Stomach (tissue), 9 donors: Measurements from ENCODE around the gene CYP2A7. TPM values are rescaled to one million over a fixed set of nuclear protein-coding genes. Genes with fewer than 3 reads are reported as not detected.
"Not testable (repeated sequence)": the region's sequence is repeated elsewhere in the genome, so short reads cannot be mapped to it uniquely, and the experiment has no call there.

Experiments used
- DNase-seq, 2 donors: peaks; one replicate each; pipeline versions ENCODE4 v3.0.0 to v3.0.0-alpha.2; 2013 to 2019
- H3K27ac ChIP-seq, 5 donors: fragments of 200-600 bp in 4 of 5; sonication (generic) in 4 of 5; one replicate each; pipeline ENCODE4 v1.5.1; 2013 to 2019; ENCODE audit warnings: mild to moderate bottlenecking in 1 of 5, moderate library complexity in 1 of 5
- H3K27me3 ChIP-seq, 3 donors: fragments of 200-600 bp; sonication (generic); one replicate each; pipeline ENCODE4 v1.5.1; 2017 to 2019; ENCODE audit warnings: mixed run types in 1 of 3
- H3K36me3 ChIP-seq, 4 donors: fragments of 200-600 bp; sonication (generic); 1 replicate in 3 of 4; 2 replicates in 1 of 4; pipeline ENCODE4 v1.5.1; 2016 to 2019
- H3K4me1 ChIP-seq, 4 donors: fragments of 200-600 bp; sonication (generic); one replicate each; pipeline ENCODE4 v1.5.1; 2016 to 2019
- H3K4me3 ChIP-seq, 4 donors: fragments of 200-600 bp; sonication (generic) in 3 of 4; one replicate each; pipeline ENCODE4 v1.5.1; 2016 to 2019; ENCODE audit warnings: mild to moderate bottlenecking in 1 of 4
- H3K9me3 ChIP-seq, 4 donors: fragments of 200-600 bp; sonication (generic); one replicate each; pipeline ENCODE4 v1.5.1; 2016 to 2019
- EP300 ChIP-seq: sonication (generic); formaldehyde crosslinking; IDR thresholded peaks from one replicate; pipeline ENCODE4 v1.6.1; 2017; ENCODE audit warnings: antibody characterized with exemption
- POLR2A ChIP-seq, 4 donors: fragments of 450-650 bp; IDR thresholded peaks; one replicate each; pipeline ENCODE4 v1.6.1; 2016; ENCODE audit warnings: antibody characterized with exemption in 4 of 4, control low read depth in 2 of 4, mild to moderate bottlenecking in 1 of 4, moderate library complexity in 1 of 4
- POLR2AphosphoS5 ChIP-seq, 3 donors: sonication (generic); formaldehyde crosslinking; IDR thresholded peaks; one replicate each; pipeline ENCODE4 v1.6.1; 2016; ENCODE audit warnings: antibody characterized with exemption in 3 of 3
- WGBS, 5 donors: extraction: QIAGEN DNeasy Blood & Tissue Kit in 3 of 5; methylation state at CpG; one replicate each; pipeline versions ENCODE4 v1.1.5 to v1.1.7; 2013 to 2018; 5-methylcytosine and 5-hydroxymethylcytosine counted together
- intact Hi-C: fragments of 100-400 bp; cut with DNase I; formaldehyde crosslinking; loops from one replicate; pipeline ENCODE4 v1.15.1; 2023; ENCODE audit warnings: low total_unique reads
- polyA plus RNA-seq, 3 donors: library from polyadenylated mRNA; stranded (reverse); fragments of 200-250 nt; gene quantifications; one replicate each; pipeline ENCODE4 v1.2.3, GENCODE V29; 2013
- total RNA-seq, 5 donors: library from RNA; depleted of rRNA; stranded (reverse); fragments of >200 nt; gene quantifications; one replicate each; pipeline versions ENCODE4 v1.1.0 to v1.2.3, GENCODE V29; 2014 to 2016
- TF ChIP-seq, protein P1 (sequence below), 7 experiments: fragments of 450-650 bp in 4 of 7; fragments of 200-600 bp in 3 of 7; sonication (generic) in 3 of 7; IDR thresholded peaks; one replicate each; pipeline ENCODE4 v1.5.1; 2016 to 2019; ENCODE audit warnings: antibody characterized with exemption in 7 of 7, control low read depth in 2 of 7, mild to moderate bottlenecking in 1 of 7
- donor health status: healthy with polysubstance abuse.
- donor health status: Bipolar disorder and iron deficiency.
- donor health status: healthy.

CYP2A7 gene
- total and polyA plus RNA-seq, 8 donors = not detected

DNA sequence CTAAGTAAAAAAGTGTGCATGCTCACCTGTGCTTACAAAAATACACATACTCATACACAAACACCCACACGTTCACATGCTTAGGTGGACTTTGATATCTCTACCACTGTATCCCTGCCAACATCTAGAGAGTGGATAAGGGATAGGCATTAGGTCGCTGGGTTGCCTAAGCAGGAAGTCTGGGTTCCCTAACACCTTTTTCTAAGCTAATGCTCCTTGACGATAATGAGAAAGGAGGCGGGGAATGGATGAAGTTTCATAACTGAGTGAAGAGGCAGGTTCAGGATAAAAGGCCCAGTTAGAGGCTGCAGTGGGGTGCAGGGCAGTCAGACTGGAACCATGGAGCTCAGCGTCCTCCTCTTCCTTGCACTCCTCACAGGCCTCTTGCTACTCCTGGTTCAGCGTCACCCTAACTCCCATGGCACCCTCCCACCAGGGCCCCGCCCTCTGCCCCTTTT, 41.9 kb upstream of the CYP2A7 start:
- TF ChIP-seq EP300 (no peak), POLR2AphosphoS5 (IDR thresholded peaks at IDR 0.05) (peak in 2 of 3 donors; percentile 52 to 80), POLR2A (IDR thresholded peaks at IDR 0.05) (no peak)
- TF ChIP-seq, protein P1, sequence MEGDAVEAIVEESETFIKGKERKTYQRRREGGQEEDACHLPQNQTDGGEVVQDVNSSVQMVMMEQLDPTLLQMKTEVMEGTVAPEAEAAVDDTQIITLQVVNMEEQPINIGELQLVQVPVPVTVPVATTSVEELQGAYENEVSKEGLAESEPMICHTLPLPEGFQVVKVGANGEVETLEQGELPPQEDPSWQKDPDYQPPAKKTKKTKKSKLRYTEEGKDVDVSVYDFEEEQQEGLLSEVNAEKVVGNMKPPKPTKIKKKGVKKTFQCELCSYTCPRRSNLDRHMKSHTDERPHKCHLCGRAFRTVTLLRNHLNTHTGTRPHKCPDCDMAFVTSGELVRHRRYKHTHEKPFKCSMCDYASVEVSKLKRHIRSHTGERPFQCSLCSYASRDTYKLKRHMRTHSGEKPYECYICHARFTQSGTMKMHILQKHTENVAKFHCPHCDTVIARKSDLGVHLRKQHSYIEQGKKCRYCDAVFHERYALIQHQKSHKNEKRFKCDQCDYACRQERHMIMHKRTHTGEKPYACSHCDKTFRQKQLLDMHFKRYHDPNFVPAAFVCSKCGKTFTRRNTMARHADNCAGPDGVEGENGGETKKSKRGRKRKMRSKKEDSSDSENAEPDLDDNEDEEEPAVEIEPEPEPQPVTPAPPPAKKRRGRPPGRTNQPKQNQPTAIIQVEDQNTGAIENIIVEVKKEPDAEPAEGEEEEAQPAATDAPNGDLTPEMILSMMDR (IDR thresholded peaks at IDR 0.05) = no peak
- peak overlapping the region; percentile 11 to 88 (median 68) for H3K27ac ChIP-seq
- peak; percentile 28 to 32 for DNase-seq
- 37 to 63% (median 48%) methylated on average over 7 of the region's 7 CpGs for WGBS, 5 donors
- intact Hi-C loops = no loop called here
- no peaks in the 10 kb centered on the region for H3K27me3 ChIP-seq
- no peak overlapping the region for H3K4me3 ChIP-seq
- H3K4me1 ChIP-seq = peaks cover 4 to 29% (median 23%) of the 10 kb centered on the region in 4 donors
- no peaks in the 10 kb centered on the region for H3K36me3 ChIP-seq
- H3K9me3 ChIP-seq = peaks cover 0 to 18% (median 13%) of the 10 kb centered on the region in 4 donors

DNA sequence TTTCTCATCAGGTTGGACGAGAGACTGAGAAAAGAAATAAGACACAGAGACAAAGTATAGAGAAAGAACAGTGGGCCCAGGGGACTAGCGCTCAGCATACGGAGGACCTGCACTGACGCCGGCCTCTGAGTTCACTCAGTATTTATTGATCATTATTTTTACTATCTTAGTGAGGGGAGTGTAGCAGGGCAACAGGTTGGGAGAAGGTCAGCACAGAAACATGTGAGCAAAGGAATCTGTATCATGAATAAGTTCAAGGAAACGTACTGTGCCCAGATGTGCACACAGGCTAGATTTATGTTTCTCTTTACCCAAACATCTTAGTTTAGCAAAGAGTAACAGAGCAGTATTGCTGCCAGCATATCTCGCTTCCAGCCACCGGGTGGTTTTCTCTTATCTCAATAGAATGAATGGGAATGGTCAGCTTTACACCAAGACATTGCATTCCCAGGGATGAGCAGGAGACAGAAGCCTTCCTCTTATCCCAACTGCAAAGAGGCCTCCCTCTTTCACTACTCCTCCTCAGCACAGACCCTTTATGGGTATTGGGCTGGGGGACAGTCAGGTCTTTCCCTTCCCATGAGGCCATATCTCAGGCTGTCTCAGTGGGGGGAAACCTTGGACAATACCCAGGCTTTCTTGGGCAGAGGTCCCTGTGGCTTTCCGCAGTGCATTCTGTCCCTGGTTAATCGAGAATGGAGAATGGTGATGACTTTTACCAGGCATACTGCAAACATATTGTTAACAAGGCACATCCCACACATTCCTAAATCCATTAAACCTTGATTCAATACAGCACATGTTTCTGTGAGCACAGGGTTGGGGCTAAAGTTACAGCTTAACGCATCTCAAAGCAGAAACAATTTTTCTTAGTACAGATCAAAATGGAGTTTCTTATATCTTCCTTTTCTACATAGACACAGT, 40.5 kb upstream of the CYP2A7 start:
- WGBS, 5 donors = 52 to 66% (median 56%) methylated on average over 11 of the region's 11 CpGs
- H3K36me3 ChIP-seq, intact Hi-C loops, H3K27me3 ChIP-seq, H3K4me3 ChIP-seq, DNase-seq: not testable (repeated sequence)
- peak overlapping the region in 2 of 5 donors; percentile 68 to 74 for H3K27ac ChIP-seq
- H3K9me3 ChIP-seq = peaks cover 0 to 24% (median 18%) of the 10 kb centered on the region in 4 donors
- H3K4me1 ChIP-seq = peaks cover 4 to 29% (median 23%) of the 10 kb centered on the region in 4 donors

DNA sequence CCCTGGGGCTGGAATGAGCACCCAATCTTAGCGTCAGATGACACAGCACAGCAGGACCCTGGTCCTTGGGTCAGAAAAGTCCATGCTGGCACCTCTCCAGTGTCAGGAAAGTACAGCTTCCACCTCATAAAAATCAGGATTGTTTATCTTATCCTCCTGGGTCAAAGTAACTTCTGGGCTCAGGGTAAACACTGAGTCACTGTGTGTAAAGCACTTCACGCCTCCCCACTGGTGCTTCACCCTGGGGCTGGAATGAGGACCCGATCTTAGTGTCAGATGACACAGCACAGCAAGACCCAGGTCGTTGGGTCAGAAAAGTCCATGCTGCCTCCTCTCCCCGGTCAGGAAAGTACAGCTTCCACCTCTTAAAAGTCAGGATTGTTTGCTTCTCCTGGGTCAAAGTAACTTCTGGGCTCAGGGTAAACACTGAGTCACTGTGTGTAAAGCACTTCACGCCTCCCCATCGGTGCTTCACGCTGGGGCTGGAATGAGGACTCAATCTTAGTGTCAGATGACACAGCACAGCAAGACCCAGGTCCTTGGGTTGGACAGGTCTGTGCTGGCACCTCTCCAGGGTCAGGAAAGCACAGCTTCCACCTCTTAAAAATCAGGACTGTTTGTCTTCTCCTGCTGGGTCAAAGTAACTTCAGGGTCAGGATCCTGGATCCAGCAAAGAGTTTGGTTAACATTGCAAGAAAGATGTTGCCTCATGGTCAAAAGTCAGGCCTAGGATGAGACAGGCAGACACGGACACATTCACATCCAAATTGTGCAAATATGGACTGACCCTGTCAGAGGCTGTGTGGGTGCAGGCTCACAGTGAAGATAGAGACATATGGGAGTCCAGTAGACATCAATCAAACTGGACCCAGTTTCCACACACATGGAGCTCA, 39.2 kb upstream of the CYP2A7 start:
- no peaks in the 10 kb centered on the region for H3K27me3 ChIP-seq
- H3K9me3 ChIP-seq = peaks cover 0 to 29% (median 20%) of the 10 kb centered on the region in 4 donors
- H3K27ac ChIP-seq = peak overlapping the region; percentile 50 to 74 (median 61)
- intact Hi-C loops = no loop called here
- H3K36me3 ChIP-seq = no peaks in the 10 kb centered on the region
- no peak overlapping the region for H3K4me3 ChIP-seq
- H3K4me1 ChIP-seq = peaks cover 4 to 29% (median 23%) of the 10 kb centered on the region in 4 donors
- TF ChIP-seq POLR2A (IDR thresholded peaks at IDR 0.05) (no peak), POLR2AphosphoS5 (IDR thresholded peaks at IDR 0.05) (peak in 2 of 3 donors; percentile 22 to 31), EP300 (no peak)
- TF ChIP-seq, protein P1 (IDR thresholded peaks at IDR 0.05) = no peak
- 16 to 35% (median 22%) methylated on average over 6 to 9 of the region's 9 CpGs for WGBS, 5 donors
- peak; percentile 56 to 65 for DNase-seq

DNA sequence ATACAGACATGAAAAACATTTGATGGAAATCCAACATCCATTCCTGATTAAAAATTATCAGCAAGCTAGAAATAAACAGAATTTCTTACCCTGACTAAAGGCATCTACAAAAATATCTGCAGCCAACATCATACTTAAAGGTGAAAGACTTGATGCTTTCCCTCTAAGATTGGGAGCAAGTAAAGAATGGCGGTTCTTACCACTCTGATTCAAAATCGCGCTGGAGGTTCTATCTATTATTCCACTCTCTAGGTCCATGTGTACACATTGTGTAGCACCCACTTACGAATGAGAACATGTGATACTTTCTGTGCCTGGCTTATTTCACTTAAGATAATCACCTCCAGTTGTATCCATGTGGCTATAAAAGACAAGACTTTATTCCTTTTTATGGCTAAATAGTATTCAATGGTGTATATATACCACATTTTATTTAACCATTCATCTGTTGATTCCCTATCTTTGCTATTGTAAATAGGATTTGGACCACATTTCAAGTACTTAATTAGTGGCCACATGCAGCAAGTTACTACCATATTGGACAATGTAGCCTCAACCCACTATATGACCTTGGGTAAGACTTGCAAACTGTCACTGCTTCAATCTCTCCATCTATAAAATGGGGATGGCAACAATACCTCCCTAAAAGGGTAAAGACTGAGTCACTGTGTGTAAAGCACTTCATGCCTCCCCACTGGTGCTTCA, 38.4 kb upstream of the CYP2A7 start:
- no peaks in the 10 kb centered on the region for H3K36me3 ChIP-seq
- H3K27me3 ChIP-seq = no peaks in the 10 kb centered on the region
- intact Hi-C loops = no loop called here
- no peak overlapping the region for H3K4me3 ChIP-seq
- 76 to 94% (median 89%) methylated on average over 4 of the region's 4 CpGs for WGBS, 5 donors
- TF ChIP-seq POLR2AphosphoS5 (IDR thresholded peaks at IDR 0.05) (no peak), POLR2A (IDR thresholded peaks at IDR 0.05) (no peak), EP300 (no peak)
- TF ChIP-seq, protein P1 (IDR thresholded peaks at IDR 0.05) = no peak
- H3K4me1 ChIP-seq = peaks cover 4 to 29% (median 23%) of the 10 kb centered on the region in 4 donors
- H3K9me3 ChIP-seq = peaks cover 0 to 29% (median 20%) of the 10 kb centered on the region in 4 donors
- no peak for DNase-seq
- peak overlapping the region; percentile 50 to 74 (median 61) for H3K27ac ChIP-seq

DNA sequence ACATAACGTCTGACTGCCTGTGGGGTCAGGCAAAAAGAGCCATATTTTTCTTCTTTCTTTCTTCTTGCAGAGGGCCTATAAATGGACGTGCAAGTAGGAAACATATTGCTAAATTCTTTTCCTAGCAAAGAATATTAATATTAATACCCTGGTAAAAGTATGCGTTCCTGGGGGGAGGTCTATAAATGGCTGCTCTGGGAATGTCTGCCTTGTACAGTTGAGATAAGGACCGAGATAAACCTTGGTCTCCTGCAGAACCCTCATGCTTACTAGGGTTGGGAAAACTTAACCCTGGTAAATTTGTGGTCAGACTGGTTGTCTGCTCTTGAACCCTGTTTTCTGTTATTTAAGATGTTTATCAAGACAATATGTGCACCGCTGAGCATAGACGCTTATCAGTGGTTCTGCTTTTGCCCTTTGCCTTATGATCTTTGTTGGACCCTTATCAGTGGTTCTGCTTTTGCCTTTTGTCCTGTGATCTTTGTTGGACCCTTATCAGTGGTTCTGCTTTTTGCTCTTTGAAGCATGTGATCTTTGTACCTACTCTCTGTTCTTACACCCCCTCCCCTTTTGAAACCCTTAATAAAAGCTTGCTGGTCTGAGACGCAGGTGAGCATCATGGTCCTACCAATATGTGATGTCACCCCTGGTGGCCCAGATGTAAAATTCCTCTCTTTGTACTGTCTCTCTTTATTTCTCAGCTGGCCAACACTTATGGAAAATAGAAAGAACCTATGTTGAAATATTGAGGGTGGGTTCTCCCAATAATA, 37.7 kb upstream of the CYP2A7 start:
- H3K27me3 ChIP-seq, H3K27ac ChIP-seq, H3K36me3 ChIP-seq, H3K4me3 ChIP-seq, DNase-seq, intact Hi-C loops: not testable (repeated sequence)
- H3K9me3 ChIP-seq = peaks cover 0 to 29% (median 20%) of the 10 kb centered on the region in 4 donors
- H3K4me1 ChIP-seq = peaks cover 4 to 26% (median 23%) of the 10 kb centered on the region in 4 donors
- WGBS, 5 donors = 65 to 82% (median 75%) methylated on average over 7 of the region's 7 CpGs

DNA sequence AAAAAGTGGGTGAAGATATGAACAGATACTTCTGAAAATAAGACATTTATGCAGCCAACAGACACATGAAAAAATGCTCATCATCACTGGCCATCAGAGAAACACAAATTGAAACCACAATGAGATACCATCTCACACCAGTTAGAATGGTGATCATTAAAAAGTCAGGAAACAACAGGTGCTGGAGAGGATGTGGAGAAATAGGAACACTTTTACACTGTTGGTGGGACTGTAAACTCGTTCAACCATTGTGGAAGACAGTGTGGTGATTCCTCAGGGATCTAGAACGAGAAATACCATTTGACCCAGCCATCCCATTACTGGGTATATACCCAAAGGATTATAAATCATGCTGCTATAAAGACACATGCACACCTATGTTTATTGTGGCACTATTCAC, 36.3 kb upstream of the CYP2A7 start:
- intact Hi-C loops, DNase-seq, H3K36me3 ChIP-seq, H3K4me3 ChIP-seq, H3K27me3 ChIP-seq, H3K27ac ChIP-seq: not testable (repeated sequence)
- Histone ChIP-seq H3K4me1 (peaks cover 4 to 19% (median 14%) of the 10 kb centered on the region in 4 donors), H3K9me3 (peaks cover 0 to 29% (median 20%) of the 10 kb centered on the region in 4 donors)
- WGBS, 5 donors = 34 to 64% (median 48%) methylated on average over 2 of the region's 2 CpGs
